Measurements from ENCODE around the gene PARD3.

GRCh38 chr10:34587680-34588019 lies 227.4 kb downstream of the PARD3 start:
- TF ChIP-seq EZH2 (IDR thresholded peaks at IDR 0.05; ENCODE audit: low read length, missing control alignments), result no peak
- TF ChIP-seq CTCF (conservative IDR thresholded peaks at IDR 0.05 in 1 of 2, IDR thresholded peaks at IDR 0.05 in 1 of 2; ENCODE audit: low read depth in 1 of 2, low read length in 2 of 2), result no peak

Data from fibroblast of lung (primary cell).